ENCODE results near the gene MAN1B1.

Gene MAN1B1

DNA sequence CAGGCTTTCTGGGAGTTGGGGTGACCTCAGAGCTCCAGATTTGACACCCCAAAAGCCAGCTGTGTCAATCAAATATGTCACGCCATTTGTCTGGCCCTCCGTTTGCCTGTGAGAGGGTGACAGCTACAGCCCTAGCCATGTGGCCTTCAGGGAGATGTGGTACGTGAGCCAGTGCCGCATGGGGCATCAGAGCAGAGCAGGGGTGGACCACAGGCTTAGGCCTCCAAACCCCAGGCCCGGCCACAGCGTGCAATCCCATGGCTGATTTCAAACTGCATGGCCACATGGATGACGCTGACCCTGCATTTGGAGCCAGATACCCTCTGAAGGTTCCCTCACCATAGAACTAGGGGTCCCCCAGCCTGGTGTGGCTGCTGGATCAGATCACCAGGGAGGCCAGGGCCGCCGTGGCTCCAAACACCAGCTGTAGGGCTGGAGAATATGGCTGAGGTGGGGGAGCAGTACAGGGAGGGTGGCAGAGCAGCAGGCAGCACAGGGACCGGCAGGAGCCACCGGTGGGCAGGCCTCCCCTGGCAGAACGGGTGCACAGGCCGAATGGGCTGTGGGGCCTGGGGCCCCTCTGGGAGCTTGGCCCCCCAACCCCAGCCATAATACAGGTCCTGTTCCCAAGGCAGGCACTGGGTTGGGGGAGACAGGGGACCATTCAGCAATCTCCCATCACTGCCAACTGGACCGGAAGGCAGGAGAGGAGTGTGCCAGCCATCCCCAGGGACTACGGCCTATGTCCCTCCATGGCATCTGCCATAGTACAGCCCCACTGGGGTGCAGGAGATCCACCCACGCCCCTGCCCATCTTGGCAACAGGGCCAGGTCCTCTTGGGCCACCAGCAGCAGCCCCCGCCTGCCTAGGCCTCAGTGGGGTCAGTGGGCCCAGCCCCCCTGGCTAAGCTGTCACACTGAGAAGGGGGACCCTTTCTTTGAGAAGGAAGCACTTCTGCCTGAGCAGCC, 18.0 kb upstream of the MAN1B1 start:
- no peak for DNase-seq (ENCODE audit: low read depth)

- no peak for DNase-seq (ENCODE audit: low read depth)
Measured at GRCh38 chr9:137069508-137070091, 17.2 kb upstream of the MAN1B1 start.

GRCh38 chr9:137070201-137070905, 16.4 kb upstream of the MAN1B1 start, which contains the start of gene SAPCD2:
Gene SAPCD2, minus strand, starts transcription at chr9:137070557. Its CDS starts 97 bp downstream, at chr9:137070460.
- peak; percentile 72 for DNase-seq (ENCODE audit: low read depth)

- DNase-seq (ENCODE audit: low read depth) = no peak
Measured at GRCh38 chr9:137070906-137071275, 15.9 kb upstream of the MAN1B1 start.

DNA sequence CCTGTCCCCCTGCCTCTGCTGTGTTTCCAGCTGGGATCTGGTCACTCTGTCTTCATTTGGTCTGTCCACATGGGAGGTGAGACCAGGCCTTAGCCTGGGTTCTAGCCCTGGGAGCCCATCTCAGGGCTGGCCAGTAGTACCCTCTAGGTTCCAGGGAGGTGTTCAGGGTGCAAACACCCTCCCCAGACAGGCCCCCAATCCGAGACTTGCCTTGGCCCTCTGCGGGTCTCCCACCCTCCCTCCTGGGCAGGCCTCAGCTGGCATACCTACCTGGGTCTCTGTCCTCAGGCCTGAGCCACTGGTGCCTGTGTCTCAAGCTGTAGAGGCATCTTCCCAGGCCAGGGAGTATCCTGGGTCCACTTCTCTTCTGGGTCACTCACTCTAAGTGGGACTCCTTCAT, 15.5 kb upstream of the MAN1B1 start:
- DNase-seq (ENCODE audit: low read depth) = no peak

- no peak for DNase-seq (ENCODE audit: low read depth)
Measured at GRCh38 chr9:137073992-137074399, 12.8 kb upstream of the MAN1B1 start.

- no peak for DNase-seq (ENCODE audit: low read depth)
Measured at GRCh38 chr9:137074657-137075274, 12.0 kb upstream of the MAN1B1 start.

DNA sequence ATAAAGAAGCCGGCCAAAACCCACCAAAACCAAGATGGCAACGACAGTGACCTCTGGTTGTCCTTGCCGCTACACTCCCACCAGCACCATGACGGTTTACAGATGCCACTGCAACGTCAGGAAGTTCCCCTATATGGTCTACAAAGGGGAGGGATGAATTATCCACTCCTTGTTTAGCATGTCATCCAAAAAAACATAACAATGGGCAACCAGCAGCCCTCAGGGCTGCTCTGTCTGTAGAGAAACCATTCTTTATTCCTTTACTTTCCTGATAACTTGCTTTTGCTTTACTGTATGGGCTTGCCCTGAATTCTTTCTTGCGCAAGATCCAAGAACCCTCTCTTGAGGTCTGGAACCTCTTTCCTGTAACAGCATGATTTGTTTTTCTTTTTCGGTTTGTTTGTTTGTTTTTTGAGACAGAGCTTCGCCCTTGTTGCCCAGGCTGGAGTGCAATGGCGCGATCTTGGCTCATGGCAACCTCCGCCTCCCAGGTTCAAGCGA, 11.5 kb upstream of the MAN1B1 start:
- DNase-seq (ENCODE audit: low read depth) = no peak

GRCh38 chr9:137076636-137077009, 10.2 kb upstream of the MAN1B1 start:
- DNase-seq (ENCODE audit: low read depth) = no peak

DNA sequence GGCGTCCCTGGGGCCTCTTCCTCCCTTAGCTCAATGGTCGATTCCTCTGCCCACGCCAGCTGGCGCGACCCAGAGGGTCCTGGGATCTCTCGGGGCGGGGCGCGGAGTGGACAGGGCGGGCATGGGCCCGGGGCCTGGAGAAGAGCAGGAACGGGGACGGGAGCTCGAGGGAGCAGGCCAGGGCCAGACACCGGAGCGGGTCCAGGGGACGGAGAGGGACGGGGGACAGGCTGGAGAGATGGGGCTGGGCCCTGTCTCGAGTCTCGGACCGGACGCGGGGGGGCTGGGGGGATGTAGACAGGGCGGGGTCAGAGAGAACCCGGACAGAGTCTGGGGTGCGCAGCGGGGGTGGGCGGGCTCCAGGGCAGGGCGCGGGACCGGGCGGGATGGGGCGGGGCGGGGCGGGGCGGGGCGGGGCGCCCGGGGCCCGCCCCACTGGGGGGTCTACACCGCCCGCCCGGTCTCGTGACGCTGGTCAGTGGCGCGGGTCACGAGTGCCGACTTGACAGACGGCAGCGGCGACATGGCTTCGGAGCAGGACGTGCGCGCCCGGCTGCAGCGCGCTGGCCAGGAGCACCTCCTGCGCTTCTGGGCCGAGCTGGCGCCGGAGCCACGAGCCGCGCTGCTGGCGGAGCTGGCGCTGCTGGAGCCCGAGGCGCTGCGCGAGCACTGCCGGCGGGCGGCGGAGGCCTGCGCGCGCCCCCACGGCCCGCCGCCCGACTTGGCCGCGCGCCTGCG, 9.6 kb upstream of the MAN1B1 start, which contains the start of gene UAP1L1:
TSS of gene UAP1L1 (plus strand) at position 508 of the 738 bp plus-strand sequence. CDS start at position 524, 16 bp downstream.
- DNase-seq (ENCODE audit: low read depth) = peak; percentile 28

DNA sequence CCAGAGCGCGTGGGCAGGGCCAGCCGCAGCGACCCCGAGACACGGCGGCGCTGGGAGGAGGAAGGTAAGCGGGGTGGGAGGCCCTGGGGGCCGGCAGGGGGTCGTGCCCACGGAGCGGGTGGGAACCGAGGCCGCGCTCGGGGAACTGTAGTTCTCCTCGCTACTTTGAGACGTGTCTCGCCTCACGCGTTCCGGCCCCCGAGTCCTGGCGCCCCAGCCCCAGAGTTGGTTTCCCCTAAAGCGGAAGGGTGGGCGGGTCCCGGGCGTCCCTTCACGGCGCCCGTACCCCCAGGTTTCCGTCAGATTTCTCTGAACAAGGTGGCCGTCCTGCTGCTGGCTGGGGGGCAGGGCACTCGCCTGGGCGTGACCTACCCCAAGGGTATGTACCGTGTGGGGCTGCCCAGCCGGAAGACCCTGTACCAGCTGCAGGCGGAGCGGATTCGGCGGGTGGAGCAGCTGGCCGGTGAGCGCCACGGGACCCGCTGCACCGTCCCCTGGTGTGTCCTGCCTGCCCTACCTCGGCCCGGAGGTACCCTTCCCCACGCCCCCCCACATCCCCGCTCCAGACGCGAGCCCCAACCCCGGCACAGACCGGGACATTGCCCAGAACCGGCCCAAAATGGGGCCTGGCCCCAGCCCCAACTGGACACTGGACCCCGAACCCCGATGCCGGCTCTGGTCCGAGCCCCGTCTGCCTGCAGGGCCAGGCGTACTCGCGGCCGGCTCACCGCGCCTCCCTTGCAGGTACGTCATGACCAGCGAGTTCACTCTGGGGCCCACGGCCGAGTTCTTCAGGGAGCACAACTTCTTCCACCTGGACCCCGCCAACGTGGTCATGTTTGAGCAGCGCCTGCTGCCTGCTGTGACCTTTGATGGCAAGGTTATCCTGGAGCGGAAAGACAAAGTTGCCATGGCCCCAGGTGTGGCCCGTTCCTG, 8.8 kb upstream of the MAN1B1 start:
- DNase-seq (ENCODE audit: low read depth) = no peak

DNA sequence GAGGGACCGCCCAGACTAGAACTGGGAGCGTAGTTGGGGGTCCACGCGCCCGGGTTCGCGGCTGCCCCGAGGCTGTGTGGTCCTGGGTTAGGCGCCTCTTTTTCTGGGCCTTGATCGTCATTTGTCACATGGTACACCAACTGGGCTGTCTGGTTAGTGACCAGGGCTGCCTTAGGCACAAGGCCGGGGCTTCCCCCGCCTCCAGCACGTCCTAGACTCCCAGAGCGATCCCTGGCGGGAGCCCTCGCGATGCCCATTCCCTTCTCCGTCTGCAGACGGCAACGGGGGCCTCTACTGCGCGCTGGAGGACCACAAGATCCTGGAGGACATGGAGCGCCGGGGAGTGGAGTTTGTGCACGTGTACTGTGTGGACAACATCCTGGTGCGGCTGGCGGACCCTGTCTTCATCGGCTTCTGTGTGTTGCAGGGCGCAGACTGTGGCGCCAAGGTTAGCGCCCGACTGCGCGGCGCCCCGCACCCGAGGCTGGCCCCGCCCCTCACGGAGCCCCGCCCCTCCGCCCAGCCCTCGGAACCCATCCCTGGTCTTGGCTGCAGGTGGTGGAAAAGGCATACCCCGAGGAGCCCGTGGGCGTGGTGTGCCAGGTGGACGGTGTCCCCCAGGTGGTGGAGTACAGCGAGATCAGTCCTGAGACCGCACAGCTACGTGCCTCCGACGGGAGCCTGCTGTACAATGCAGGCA, 7.9 kb upstream of the MAN1B1 start:
- DNase-seq (ENCODE audit: low read depth) = no peak

- DNase-seq (ENCODE audit: low read depth) = no peak
Measured at GRCh38 chr9:137079401-137079787, 7.4 kb upstream of the MAN1B1 start.

DNA sequence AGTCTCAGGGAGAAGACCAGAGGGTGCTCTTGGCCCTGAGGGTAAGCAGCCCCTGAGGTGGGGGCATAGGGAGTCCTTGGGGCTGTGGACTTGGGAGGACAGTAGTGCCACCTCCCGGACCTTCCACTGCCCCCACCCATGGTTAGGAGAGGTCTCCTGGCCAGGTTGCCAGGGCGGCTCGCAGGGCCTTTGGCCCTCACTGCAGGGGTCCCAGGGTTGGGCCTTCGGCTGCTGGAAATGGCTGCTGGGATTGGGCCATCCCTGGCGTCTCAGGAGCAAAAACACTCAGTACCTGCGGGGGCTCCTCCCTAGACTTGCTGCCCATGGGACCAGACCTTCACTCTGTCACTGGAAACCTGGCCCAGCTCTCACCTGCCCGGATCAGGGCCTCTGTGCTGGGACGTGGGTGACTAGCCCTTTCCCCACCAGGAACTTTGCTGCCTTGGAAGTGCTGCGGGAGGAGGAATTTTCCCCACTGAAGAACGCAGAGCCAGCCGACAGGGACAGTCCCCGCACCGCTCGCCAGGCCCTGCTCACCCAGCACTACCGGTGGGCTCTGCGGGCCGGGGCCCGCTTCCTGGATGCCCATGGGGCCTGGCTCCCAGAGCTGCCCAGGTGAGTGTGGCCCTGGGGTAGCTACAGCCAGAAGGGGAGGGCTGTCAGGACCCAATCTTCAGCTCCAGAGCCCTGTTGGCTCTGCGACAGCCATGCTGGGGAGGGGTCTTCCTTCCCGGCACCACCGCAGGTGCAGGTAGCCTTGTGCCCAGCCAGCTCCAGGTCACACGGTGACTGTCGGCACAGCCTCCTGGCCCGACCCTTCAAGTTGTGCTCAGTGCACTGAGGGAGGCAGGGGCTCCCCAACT, 6.3 kb upstream of the MAN1B1 start:
- no peak for DNase-seq (ENCODE audit: low read depth)

- no peak for DNase-seq (ENCODE audit: low read depth)
Measured at GRCh38 chr9:137082222-137082924, 4.4 kb upstream of the MAN1B1 start.

- DNase-seq (ENCODE audit: low read depth) = no peak
Measured at GRCh38 chr9:137082925-137083290, 3.9 kb upstream of the MAN1B1 start.

DNA sequence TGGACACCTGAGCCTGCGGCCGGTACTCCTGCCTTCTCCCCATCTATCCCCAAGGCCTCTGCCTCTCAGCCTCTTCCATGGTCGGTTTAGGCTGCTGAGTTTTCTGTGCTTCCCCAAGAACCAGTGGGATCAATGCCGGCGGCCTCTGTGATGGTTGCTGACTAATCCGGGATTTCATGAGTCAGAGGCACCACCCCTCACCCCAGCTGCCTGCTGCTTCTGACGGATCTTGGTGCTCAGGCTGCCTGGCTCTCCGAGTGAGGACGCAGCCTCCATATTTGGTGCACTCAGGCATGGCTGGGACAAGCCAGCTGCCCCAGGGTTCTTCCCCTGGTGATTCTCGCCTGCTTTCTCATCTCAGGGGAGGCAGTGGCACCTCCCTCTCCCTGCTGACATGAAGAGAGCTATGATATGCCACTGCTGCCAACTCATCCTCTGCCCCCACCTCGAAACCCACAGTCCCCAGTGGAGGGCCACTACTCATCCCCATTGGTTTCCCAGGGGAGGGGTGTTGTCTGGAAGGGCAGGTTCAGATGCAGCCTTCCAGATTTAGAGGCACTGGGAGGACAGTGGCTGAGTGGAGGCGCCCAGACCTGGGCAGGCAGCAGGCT, 3.3 kb upstream of the MAN1B1 start:
- DNase-seq (ENCODE audit: low read depth) = peak; percentile 92

GRCh38 chr9:137084526-137084925, 2.3 kb upstream of the MAN1B1 start:
- no peak for DNase-seq (ENCODE audit: low read depth)

All from amniotic epithelial cell (primary cell).